ENCODE measurements around the gene NTSR1.

NTSR1 gene

DNA sequence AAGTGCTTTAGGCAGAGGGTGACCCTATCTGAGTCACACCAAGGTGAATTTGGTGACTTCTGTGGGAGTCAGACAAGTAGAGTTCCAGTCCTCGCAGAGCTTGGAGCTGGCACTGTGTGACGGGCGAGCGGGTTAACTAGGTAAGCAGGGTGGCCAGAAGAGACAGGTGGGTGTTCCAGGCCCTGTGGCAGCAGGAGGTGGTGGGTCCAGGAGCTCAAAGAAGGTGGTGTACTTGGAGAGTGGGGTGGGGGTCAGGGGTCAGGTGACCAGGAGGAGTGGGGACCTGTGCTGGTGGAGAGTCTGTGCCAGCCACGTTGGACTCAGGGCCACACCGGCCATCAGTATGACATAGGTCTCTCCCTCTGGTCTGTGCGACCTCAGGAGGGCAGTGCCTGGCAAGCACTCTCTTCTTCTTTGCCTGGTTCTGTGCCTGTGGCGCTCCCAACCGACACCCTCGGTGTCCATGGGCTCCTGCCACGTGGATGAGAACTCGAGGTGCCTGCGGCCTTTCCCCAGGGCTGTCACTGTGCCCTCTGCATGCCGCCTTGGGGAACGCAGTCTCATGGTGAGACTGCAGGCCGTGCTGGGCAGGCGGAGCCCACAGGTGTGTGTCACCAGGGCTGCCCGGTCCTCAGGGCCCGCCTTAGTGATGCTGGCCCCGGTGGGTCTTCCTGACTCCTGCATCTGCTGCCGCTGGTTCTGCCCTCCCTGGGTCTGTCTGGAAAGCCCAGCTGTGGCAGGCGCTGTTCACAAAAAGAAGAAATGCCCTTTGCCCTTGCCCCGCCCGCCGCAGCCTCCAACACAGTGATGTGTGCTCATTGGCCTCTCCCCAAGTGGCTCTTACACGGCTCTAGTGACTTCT lies 89.3 kb downstream of the NTSR1 start:
- DNase-seq (ENCODE audit: low spot score): no peak
- in situ Hi-C loops (cut with MboI; ENCODE audit: low sequenced_read_pairs, unreplicated experiment): loop anchor here (25.0 kb wide), 1 partner anchor 136 kb away; no protein-coding TSS in a partner anchor
- TF ChIP-seq, protein P1, sequence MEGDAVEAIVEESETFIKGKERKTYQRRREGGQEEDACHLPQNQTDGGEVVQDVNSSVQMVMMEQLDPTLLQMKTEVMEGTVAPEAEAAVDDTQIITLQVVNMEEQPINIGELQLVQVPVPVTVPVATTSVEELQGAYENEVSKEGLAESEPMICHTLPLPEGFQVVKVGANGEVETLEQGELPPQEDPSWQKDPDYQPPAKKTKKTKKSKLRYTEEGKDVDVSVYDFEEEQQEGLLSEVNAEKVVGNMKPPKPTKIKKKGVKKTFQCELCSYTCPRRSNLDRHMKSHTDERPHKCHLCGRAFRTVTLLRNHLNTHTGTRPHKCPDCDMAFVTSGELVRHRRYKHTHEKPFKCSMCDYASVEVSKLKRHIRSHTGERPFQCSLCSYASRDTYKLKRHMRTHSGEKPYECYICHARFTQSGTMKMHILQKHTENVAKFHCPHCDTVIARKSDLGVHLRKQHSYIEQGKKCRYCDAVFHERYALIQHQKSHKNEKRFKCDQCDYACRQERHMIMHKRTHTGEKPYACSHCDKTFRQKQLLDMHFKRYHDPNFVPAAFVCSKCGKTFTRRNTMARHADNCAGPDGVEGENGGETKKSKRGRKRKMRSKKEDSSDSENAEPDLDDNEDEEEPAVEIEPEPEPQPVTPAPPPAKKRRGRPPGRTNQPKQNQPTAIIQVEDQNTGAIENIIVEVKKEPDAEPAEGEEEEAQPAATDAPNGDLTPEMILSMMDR (IDR thresholded peaks at IDR 0.05; ENCODE audit: borderline replicate concordance, control extremely low read depth, extremely low read depth, insufficient read depth, missing control alignments): no peak

- TF ChIP-seq, protein P1 (IDR thresholded peaks at IDR 0.05; ENCODE audit: borderline replicate concordance, control extremely low read depth, extremely low read depth, insufficient read depth, missing control alignments): no peak
- in situ Hi-C loops (cut with MboI; ENCODE audit: low sequenced_read_pairs, unreplicated experiment): loop anchor here (25.0 kb wide), 1 partner anchor 137 kb away; no protein-coding TSS in a partner anchor
- DNase-seq (ENCODE audit: low spot score): no peak
Measured at GRCh38 chr20:62799036-62799435, 90.4 kb downstream of the NTSR1 start.

GRCh38 chr20:62799459-62799858 lies 90.8 kb downstream of the NTSR1 start:
- in situ Hi-C loops (cut with MboI; ENCODE audit: low sequenced_read_pairs, unreplicated experiment): loop anchor here (25.0 kb wide), 1 partner anchor 137 kb away; no protein-coding TSS in a partner anchor
- DNase-seq (ENCODE audit: low spot score): no peak

DNA sequence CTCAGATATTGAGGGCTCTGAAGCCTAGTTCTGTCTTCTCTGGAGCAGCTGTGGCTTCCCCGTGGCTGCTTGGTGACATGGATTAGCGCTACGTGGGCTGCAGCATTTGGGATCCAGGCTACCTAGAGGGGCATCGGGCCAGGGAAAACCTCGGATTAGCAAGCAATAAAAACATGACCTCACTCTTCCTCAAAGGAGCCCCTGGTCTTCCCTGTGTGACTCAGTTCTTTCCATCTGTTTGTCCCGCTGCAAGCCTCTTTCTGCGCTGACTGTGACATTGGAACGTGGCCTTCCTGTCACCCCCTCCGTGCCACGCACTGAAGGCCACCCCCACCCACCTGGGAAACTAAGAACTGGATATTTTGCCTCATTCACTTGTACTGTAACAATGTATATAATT lies 91.2 kb downstream of the NTSR1 start:
- no peak for DNase-seq (ENCODE audit: low spot score)
- in situ Hi-C loops (cut with MboI; ENCODE audit: low sequenced_read_pairs, unreplicated experiment): loop anchor here (25.0 kb wide), 1 partner anchor 138 kb away; no protein-coding TSS in a partner anchor
- TF ChIP-seq, protein P1 (IDR thresholded peaks at IDR 0.05; ENCODE audit: borderline replicate concordance, control extremely low read depth, extremely low read depth, insufficient read depth, missing control alignments): no peak

More at GRCh38 chr20:62799459-62799858, 90.8 kb downstream of the NTSR1 start:
- TF ChIP-seq, protein P1 (IDR thresholded peaks at IDR 0.05; ENCODE audit: borderline replicate concordance, control extremely low read depth, extremely low read depth, insufficient read depth, missing control alignments): no peak

- TF ChIP-seq, protein P1 (IDR thresholded peaks at IDR 0.05; ENCODE audit: borderline replicate concordance, control extremely low read depth, extremely low read depth, insufficient read depth, missing control alignments): no peak
- DNase-seq (ENCODE audit: low spot score): no peak
Measured at GRCh38 chr20:62800314-62801259, 92.0 kb downstream of the NTSR1 start.

More at GRCh38 chr20:62800314-62801259, 92.0 kb downstream of the NTSR1 start:
- in situ Hi-C loops (cut with MboI; ENCODE audit: low sequenced_read_pairs, unreplicated experiment): no loop called here

All from GM13976 (cell line).